IPS-15b (cell line): ENCODE results near the gene DNAJB1.
A peak's percentile ranks its signal among the peaks of the same experiment; 100 is the strongest.

Source experiments
- H3K27me3 ChIP-seq: one replicate; pipeline ENCODE4 v1.6.1; 2013; ENCODE audit warnings: low read length; ENCODE audit not compliant: control insufficient read depth, insufficient read depth
- H3K36me3 ChIP-seq: one replicate; pipeline ENCODE4 v1.6.1; 2013; ENCODE audit warnings: low read length; ENCODE audit not compliant: control insufficient read depth, insufficient read depth
- H3K4me1 ChIP-seq: one replicate; pipeline ENCODE4 v1.6.1; 2013; ENCODE audit warnings: mild to moderate bottlenecking, low read length; ENCODE audit not compliant: control insufficient read depth, insufficient read depth
- H3K4me3 ChIP-seq: one replicate; pipeline ENCODE4 v1.5.1; 2013; ENCODE audit warnings: low read depth, low read length
- H3K9ac ChIP-seq: one replicate; pipeline ENCODE4 v1.6.1; 2013; ENCODE audit warnings: low read depth, mild to moderate bottlenecking, low read length
- H3K9me3 ChIP-seq: one replicate; pipeline ENCODE4 v1.6.1; 2013; ENCODE audit warnings: mild to moderate bottlenecking, low read length; ENCODE audit not compliant: control insufficient read depth, insufficient read depth

DNAJB1 gene

GRCh38 chr19:14530506-14530905 is 12.3 kb upstream of the DNAJB1 start:
- no peak overlapping the region for H3K9ac ChIP-seq
- H3K36me3 ChIP-seq, result no peaks in the 10 kb centered on the region
- H3K9me3 ChIP-seq, result no peaks in the 10 kb centered on the region
- H3K27me3 ChIP-seq, result no peaks in the 10 kb centered on the region
- peak overlapping the region; percentile 95 for H3K4me3 ChIP-seq
- peaks cover 3% of the 10 kb centered on the region for H3K4me1 ChIP-seq

DNA sequence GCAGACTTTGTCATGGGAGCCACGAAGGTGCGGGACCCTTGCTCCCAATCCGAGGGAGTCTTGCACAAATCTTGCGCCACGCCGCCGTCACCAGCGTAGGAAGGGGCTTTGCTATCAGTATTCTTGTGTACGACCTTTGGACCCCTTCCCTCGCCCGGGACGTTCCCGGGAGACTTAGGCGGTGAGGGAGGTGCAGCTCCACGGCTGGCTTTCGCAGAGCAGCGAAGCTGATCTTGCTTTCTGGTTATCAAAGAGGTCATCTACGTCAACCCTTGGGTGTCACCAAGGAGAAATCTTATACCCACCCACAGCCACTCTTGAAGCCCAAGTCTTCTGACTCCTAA is 11.8 kb upstream of the DNAJB1 start:
- Histone ChIP-seq H3K9ac (peak overlapping the region; percentile 89), H3K36me3 (no peaks in the 10 kb centered on the region), H3K9me3 (no peaks in the 10 kb centered on the region), H3K27me3 (no peaks in the 10 kb centered on the region), H3K4me1 (peaks cover 3% of the 10 kb centered on the region), H3K4me3 (peak overlapping the region; percentile 95)

DNA sequence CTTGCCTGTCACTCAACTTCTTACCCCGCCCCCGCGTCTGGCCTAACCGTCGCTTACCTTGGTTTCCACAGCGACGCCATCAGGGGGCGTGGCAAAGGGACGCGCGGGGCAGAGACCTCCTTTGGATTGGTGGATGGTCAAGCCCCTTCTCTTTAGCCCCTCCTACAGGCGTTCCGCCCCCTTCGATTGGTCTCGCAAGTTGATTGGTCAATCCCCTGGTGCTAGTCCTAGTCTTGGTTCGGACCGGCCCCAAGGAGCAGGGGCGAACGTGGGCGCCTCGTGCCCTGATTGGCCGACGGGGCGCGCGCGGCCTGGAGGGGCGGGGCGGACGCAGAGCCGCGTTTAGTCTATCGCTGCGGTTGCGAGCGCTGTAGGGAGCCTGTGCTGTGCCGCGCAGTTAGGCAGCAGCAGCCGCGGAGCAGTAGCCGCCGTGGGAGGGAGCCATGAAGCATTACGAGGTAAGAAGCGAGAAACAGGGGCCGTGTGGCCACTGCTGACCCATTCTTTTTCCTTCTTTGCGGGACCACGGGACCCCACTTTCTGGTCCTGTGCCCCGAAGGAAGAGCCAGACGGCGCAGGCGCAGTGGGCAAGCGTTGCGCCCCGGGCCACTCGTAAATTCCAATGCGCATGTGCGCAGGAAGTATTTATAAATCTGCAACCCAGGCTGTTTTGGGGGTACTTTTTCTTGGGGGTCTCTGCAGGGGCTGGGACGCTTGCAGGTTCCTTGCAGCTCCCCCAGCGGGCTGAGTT is 11.2 kb upstream of the DNAJB1 start, which contains the start of gene TECR:
TSS of gene TECR (plus strand) at position 341 of the 751 bp plus-strand sequence. CDS start at position 444, 103 bp downstream.
- Histone ChIP-seq H3K9me3 (no peaks in the 10 kb centered on the region), H3K4me1 (peaks cover 3% of the 10 kb centered on the region), H3K36me3 (no peaks in the 10 kb centered on the region), H3K4me3 (peak within 1 kb of the TSS; percentile 95), H3K9ac (peak within 1 kb of the TSS; percentile 89), H3K27me3 (no peaks in the 10 kb centered on the region)

DNA sequence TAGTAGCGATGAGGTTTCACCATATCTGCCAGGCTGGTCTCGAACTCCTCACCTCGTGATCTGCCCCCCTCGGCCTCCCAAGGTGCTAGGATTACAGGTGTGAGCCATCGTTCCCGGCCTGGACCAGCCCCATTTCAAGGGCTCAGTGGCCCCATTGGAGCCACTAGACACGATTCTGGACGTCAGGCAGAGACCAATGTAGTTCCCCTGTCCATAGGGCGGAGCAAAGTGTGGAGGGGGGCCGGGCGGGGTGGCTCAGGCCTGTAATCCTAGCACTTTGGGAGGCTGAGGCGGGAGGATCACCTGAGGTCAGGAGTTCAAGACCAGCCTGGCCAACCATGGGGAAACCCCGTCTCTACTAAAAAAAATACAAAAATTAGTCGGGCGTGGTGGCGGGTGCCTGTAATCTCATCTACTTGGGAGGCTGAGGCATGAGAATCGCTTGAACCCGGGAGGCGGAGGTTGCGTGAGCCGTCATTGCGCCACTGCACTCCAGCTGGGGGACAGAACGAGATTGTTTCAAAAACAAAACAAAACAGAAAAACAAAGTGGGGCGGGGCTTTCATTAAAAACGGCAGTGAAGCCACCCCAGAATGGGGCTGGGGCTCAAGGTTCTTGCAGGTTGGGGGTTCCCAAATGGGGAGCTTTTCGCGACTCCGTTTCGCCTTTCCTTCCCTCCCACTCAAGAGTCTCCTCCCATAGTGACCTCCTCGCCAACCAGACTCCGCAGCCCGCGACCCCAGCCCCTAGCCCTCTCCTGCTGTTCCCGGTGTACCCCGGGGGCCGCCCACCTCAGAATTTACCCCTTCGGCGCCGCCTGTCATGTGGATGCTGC is 10.4 kb upstream of the DNAJB1 start:
- peaks cover 3% of the 10 kb centered on the region for H3K4me1 ChIP-seq
- no peaks in the 10 kb centered on the region for H3K27me3 ChIP-seq
- H3K9ac ChIP-seq, result no peak overlapping the region
- H3K9me3 ChIP-seq, result no peaks in the 10 kb centered on the region
- no peaks in the 10 kb centered on the region for H3K36me3 ChIP-seq
- peak overlapping the region; percentile 66 for H3K4me3 ChIP-seq

DNA sequence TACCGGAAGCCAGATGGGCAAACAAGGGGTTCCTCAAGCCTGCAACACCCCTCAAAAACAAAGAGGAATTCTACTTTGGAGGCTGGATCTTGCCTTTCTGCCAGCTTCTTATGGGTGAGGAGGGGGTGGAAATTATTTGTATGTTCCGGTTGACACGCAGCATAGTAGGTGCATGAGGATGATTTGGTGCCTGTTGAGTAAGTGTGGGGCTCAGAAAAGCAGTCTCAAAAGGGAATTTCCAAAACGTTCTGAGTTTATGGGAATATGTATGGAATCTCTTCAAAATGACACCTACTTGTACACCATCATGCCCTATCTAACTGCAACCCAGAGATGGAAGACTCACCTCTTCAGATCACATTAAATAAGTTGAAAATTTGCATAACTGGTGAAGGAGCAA is 8.2 kb upstream of the DNAJB1 start:
- no peak overlapping the region for H3K9ac ChIP-seq
- H3K4me1 ChIP-seq, result peaks cover 3% of the 10 kb centered on the region
- no peak overlapping the region for H3K4me3 ChIP-seq
- no peaks in the 10 kb centered on the region for H3K27me3 ChIP-seq
- H3K9me3 ChIP-seq, result no peaks in the 10 kb centered on the region
- no peaks in the 10 kb centered on the region for H3K36me3 ChIP-seq

DNA sequence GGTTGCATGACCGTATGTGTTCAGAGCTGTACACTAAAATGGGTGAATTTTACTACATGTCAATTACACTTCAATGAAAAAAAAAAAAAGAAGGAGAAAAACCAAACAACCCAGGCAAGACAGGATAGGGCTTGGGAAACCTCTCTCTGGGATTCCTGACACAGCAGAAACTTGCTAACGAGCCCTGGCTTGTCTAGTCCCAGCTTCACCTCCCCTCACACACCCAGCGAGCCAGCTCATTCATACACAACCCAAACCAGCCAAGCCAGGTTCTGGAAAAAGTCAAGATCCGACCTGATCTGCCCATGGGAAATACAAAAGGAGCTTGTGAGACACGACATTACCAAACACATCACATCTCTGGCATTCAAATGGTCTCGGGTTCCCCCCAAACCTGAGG is 7.5 kb upstream of the DNAJB1 start:
- peak overlapping the region; percentile 65 for H3K9ac ChIP-seq
- H3K9me3 ChIP-seq, result no peaks in the 10 kb centered on the region
- H3K36me3 ChIP-seq, result no peaks in the 10 kb centered on the region
- no peak overlapping the region for H3K4me3 ChIP-seq
- no peaks in the 10 kb centered on the region for H3K27me3 ChIP-seq
- peaks cover 3% of the 10 kb centered on the region for H3K4me1 ChIP-seq

- Histone ChIP-seq H3K4me1 (peaks cover 6% of the 10 kb centered on the region), H3K27me3 (no peaks in the 10 kb centered on the region), H3K4me3 (no peak overlapping the region), H3K9me3 (no peaks in the 10 kb centered on the region), H3K9ac (no peak overlapping the region), H3K36me3 (peaks cover 12% of the 10 kb centered on the region)
These were observed 2.3 kb upstream of the DNAJB1 start for GRCh38 chr19:14520543-14520942.

DNA sequence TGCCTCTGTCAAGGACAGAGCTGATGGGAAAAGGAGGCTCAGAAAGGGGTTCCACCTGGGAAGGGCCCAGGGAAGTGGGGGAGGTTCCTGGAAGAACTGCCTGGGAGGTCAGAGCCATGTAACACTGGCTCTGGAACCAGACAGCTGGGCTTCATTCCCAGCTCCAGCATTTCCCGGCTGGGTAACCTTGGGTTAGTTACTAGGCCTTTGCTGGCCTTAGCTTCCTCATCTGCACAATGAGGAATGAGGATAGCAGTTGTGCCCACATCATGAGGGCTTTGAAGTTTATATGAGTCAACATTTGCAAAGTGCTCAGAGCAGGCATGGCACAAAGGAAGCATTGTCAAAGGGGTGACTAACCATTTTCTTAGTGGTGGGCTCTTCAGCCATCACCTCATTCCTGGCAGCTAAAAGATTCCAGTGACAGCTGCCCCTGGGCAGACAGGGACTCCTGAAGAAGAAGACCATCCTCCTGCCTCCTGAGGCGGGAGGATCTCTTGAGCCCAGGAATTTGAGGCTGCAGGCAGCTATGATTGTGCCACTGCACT is 1.7 kb upstream of the DNAJB1 start:
- Histone ChIP-seq H3K36me3 (peaks cover 17% of the 10 kb centered on the region), H3K27me3 (no peaks in the 10 kb centered on the region), H3K4me1 (peaks cover 6% of the 10 kb centered on the region), H3K9me3 (no peaks in the 10 kb centered on the region), H3K4me3 (no peak overlapping the region), H3K9ac (no peak overlapping the region)

GRCh38 chr19:14519245-14519859 is 1.2 kb upstream of the DNAJB1 start:
- no peaks in the 10 kb centered on the region for H3K9me3 ChIP-seq
- no peaks in the 10 kb centered on the region for H3K27me3 ChIP-seq
- H3K4me1 ChIP-seq, result peaks cover 6% of the 10 kb centered on the region
- peaks cover 22% of the 10 kb centered on the region for H3K36me3 ChIP-seq
- H3K9ac ChIP-seq, result no peak overlapping the region
- peak overlapping the region; percentile 70 for H3K4me3 ChIP-seq

DNA sequence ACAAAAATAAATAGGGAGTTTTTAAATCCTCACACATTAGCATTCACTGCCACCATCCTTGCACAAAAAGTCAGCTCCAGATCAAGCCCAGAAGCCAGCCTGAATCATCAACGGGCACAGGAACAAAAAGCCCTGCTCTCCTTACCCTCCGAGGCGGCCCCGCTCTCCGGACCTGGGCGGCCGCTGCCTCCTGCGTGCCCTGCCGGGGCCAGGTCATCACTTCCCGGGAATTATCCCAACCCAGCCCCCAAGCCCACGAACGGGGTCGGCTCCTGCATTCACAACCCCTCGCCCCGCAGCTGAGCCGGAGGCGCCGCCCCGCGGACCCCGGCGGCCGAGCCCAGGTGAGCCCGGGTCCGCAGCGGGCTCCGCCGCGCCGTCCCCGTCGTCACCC is 754 bp downstream of the DNAJB1 start:
- Histone ChIP-seq H3K9ac (peak overlapping the region; percentile 54), H3K4me3 (peak overlapping the region; percentile 86), H3K9me3 (no peaks in the 10 kb centered on the region), H3K27me3 (no peaks in the 10 kb centered on the region), H3K4me1 (peaks cover 6% of the 10 kb centered on the region), H3K36me3 (peaks cover 22% of the 10 kb centered on the region)

DNA sequence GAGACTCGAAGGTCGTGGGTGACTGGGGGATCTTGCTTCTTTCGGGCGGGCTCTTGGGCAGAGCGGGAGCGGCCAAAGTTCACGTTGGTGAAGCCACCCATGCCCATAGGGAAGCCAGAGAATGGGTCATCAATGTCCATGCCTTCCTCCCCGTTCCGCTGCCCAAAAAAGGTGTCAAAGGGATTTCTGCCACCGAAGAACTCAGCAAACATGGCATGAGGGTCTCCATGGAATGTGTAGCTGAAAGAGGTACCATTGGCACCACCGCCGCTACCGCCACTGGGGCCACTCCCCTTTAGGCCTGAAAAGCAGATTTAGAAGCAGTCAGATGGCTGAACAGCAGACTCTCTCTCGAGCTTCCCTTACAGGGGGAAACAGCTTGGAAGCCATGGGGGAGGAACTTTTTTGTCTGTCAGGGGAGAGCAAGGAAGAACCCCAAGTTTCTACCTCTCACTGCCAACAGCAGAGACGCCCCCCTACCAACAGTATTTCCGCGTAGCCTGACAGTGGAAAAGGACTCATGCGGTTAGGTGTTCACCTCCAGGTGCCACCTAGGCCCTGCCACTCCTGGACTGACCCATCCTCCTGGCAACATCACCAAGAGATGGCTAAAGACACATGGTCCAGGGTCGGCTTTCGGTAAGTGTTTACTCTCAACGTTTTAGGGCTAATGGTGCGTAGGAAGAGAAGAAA is 1.3 kb downstream of the DNAJB1 start:
- Histone ChIP-seq H3K4me1 (peaks cover 6% of the 10 kb centered on the region), H3K36me3 (peaks cover 22% of the 10 kb centered on the region), H3K4me3 (peak overlapping the region; percentile 86), H3K9me3 (no peaks in the 10 kb centered on the region), H3K27me3 (no peaks in the 10 kb centered on the region), H3K9ac (peak overlapping the region; percentile 54)
